ENCODE measurements around the gene SP2. TPM values are rescaled to one million over a fixed set of nuclear protein-coding genes. Genes with fewer than 3 reads are reported as not detected.

Gene SP2
- total RNA-seq, 4 donors from 2014 or later = 5.1 to 12.6 (median 8.1) TPM

GRCh38 chr17:47867813-47868533, 28.1 kb upstream of the SP2 start:
- H3K4me3 ChIP-seq (ENCODE audit: low read depth, poor library complexity, severe bottlenecking) = no peak overlapping the region
- WGBS, 2 donors = 86 to 90% methylated on average over 11 of the region's 11 CpGs
- DNase-seq (ENCODE audit: low spot score in 2 of 2) = no peak
- intact Hi-C loops (cut with DNase I; ENCODE audit: low total_unique reads) = no loop called here
- no peak for TF ChIP-seq POLR2A (IDR thresholded peaks at IDR 0.05)
- TF ChIP-seq CTCF (IDR thresholded peaks at IDR 0.05) = no peak

GRCh38 chr17:47869114-47869513, 26.9 kb upstream of the SP2 start:
- intact Hi-C loops (cut with DNase I; ENCODE audit: low total_unique reads) = no loop called here
- TF ChIP-seq POLR2A (IDR thresholded peaks at IDR 0.05) (no peak), CTCF (IDR thresholded peaks at IDR 0.05) (no peak)
- WGBS, 2 donors = 25 to 39% methylated on average over 1 to 2 of the region's 2 CpGs
- no peak overlapping the region for H3K4me3 ChIP-seq (ENCODE audit: low read depth, poor library complexity, severe bottlenecking)
- no peak for DNase-seq (ENCODE audit: low spot score in 2 of 2)

GRCh38 chr17:47870056-47870455, 26.0 kb upstream of the SP2 start:
- TF ChIP-seq POLR2A (IDR thresholded peaks at IDR 0.05) (no peak), CTCF (IDR thresholded peaks at IDR 0.05) (no peak)
- 27 to 57% methylated on average over 1 of the region's 1 CpG for WGBS, 2 donors
- intact Hi-C loops (cut with DNase I; ENCODE audit: low total_unique reads) = no loop called here
- no peak for DNase-seq (ENCODE audit: low spot score in 2 of 2)
- no peak overlapping the region for H3K4me3 ChIP-seq (ENCODE audit: low read depth, poor library complexity, severe bottlenecking)

GRCh38 chr17:47871048-47871447, 25.0 kb upstream of the SP2 start:
- no peak overlapping the region for H3K4me3 ChIP-seq (ENCODE audit: low read depth, poor library complexity, severe bottlenecking)
- DNase-seq (ENCODE audit: low spot score in 2 of 2) = no peak
- intact Hi-C loops (cut with DNase I; ENCODE audit: low total_unique reads) = no loop called here
- TF ChIP-seq POLR2A (IDR thresholded peaks at IDR 0.05) (no peak), CTCF (IDR thresholded peaks at IDR 0.05) (no peak)

GRCh38 chr17:47872019-47872650, 23.9 kb upstream of the SP2 start:
- no peak for TF ChIP-seq CTCF (IDR thresholded peaks at IDR 0.05)
- TF ChIP-seq POLR2A (IDR thresholded peaks at IDR 0.05) = no peak
- H3K4me3 ChIP-seq (ENCODE audit: low read depth, poor library complexity, severe bottlenecking) = no peak overlapping the region
- 15 to 20% methylated on average over 28 to 29 of the region's 29 CpGs for WGBS, 2 donors
- intact Hi-C loops (cut with DNase I; ENCODE audit: low total_unique reads) = no loop called here
- no peak for DNase-seq (ENCODE audit: low spot score in 2 of 2)
